Measurements from ENCODE around the gene ANP32A.

GRCh38 chr15:68808770-68809169 lies 11.9 kb downstream of the ANP32A start:
- TF ChIP-seq CTCF (IDR thresholded peaks at IDR 0.05) (no peak), POLR2A (IDR thresholded peaks at IDR 0.05) (no peak)
